Ectodermal cell (in vitro differentiated cells): ENCODE measurements around the gene PUS3.

Experiments used
- H3K27ac ChIP-seq: 2 replicates; pipeline ENCODE4 v1.7.0; 2013; ENCODE audit warnings: mild to moderate bottlenecking, low read depth, low read length; ENCODE audit not compliant: insufficient read depth, poor library complexity, severe bottlenecking
- H3K27me3 ChIP-seq: 2 replicates; pipeline ENCODE4 v1.7.0; 2013; ENCODE audit warnings: mild to moderate bottlenecking, low read length; ENCODE audit not compliant: insufficient read depth, control insufficient read depth, poor library complexity, severe bottlenecking
- H3K36me3 ChIP-seq: one replicate; pipeline ENCODE4 v1.7.0; 2013; ENCODE audit warnings: low read length; ENCODE audit not compliant: control insufficient read depth, insufficient read depth
- H3K4me1 ChIP-seq: one replicate; pipeline ENCODE4 v1.7.0; 2013; ENCODE audit warnings: low read length; ENCODE audit not compliant: control insufficient read depth, insufficient read depth
- H3K4me3 ChIP-seq: 2 replicates; pipeline ENCODE4 v1.7.0; 2013; ENCODE audit warnings: low read depth, low read length, control low read depth; ENCODE audit not compliant: insufficient read depth
- H3K9me3 ChIP-seq: 2 replicates; pipeline ENCODE4 v1.7.0; 2013; ENCODE audit warnings: mild to moderate bottlenecking, low read length, moderate library complexity; ENCODE audit not compliant: control insufficient read depth
- WGBS, 2 experiments: methylation state at CpG; one replicate each; pipeline ENCODE4 v1.1.7; 2013; ENCODE audit warnings: missing lambda C conversion rate in 2 of 2; 5-methylcytosine and 5-hydroxymethylcytosine counted together

Gene PUS3

GRCh38 chr11:125892071-125892470 is 10.9 kb downstream of the PUS3 start:
- Histone ChIP-seq H3K4me1 (no peaks in the 10 kb centered on the region), H3K4me3 (no peak overlapping the region), H3K9me3 (no peaks in the 10 kb centered on the region), H3K36me3 (peaks cover 12% of the 10 kb centered on the region), H3K27me3 (no peaks in the 10 kb centered on the region), H3K27ac (no peak overlapping the region)

DNA sequence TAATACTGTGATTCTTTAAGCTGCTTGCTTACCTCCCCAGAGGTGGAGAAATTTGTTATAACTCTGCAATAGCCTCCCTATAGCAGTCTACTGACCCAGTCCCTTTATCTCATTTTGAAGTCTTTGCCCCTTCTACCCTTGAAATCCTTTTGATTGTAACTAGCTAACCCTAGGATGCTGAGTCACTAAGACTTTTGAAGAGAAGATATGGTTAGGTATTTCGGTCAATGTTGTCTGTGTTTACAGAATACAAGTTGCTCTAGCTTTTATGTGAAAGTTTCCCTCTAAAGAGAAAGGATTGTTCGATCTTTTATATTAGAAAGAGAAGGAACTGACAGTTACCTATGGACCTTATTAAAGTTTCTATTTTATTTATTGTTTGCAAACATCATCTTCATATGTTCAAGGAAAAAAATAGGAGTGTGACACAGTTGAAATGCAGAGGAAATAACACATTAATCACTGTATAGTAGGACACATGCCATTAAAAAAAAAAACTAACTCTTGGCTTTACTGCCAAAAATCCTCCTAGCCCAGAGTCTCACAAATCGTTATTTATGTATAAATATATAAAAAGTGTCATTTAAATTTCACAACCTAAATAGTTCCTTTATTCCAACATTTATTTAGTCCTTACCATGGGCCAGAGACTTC is 12.4 kb downstream of the PUS3 start:
- Histone ChIP-seq H3K27ac (no peak overlapping the region), H3K4me1 (no peaks in the 10 kb centered on the region), H3K27me3 (no peaks in the 10 kb centered on the region), H3K4me3 (no peak overlapping the region), H3K36me3 (peaks cover 9% of the 10 kb centered on the region), H3K9me3 (no peaks in the 10 kb centered on the region)
- WGBS, 2 experiments = 79 to 99% methylated on average over 1 to 2 of the region's 3 CpGs

DNA sequence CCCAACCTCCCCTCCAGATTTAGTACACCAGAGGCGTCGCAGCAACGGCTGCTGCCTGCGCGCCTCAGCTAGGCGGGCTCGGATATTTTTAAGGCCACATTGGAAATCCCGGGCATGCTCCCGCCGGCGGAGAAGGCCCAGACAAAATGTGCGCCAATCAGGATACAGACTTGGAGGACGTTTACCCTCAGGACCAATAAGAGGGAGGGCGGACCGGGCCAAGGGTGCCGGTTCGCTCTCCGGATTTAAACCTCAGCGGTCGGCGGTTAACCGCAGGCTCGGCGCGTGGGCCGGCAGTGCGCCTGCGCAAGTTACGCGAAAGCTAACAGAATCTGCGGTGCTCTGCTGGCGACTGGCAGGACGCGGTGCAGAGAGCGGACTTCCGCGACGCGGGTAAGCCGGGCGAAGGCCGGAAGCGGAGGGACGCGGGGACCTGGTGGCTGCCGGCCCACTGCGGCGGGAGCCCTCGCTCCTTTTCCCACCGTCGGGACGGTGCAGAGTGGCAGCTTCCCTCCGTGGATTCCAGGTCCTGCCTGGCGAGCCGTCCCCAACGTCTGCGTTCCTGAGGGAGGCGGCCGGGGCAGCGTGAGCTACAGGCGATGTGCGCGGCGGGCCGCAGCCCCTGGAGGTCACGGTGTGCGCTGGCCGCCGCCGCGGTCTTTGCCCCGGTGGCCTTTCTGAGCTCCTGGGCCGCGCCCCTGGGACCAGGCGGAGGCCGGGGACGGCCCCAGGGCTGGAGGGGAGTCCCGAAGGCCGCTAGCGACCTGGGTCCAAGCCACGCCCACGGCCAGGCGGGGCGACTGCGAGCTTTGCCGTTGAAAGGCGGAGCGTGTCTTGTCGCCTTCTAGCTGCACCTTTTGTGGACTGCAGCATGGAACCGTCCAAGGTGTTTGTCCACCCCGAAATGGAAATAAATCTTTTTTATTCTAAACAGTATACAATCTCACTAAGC is 15.4 kb downstream of the PUS3 start, which contains the start of gene HYLS1:
Gene HYLS1 (plus strand): TSS at position 296 of the 952 bp plus-strand sequence. CDS start 11,701 bp downstream, outside the sequence.
- WGBS, 2 experiments = 8 to 9% methylated on average over 90 to 91 of the region's 91 CpGs
- H3K36me3 ChIP-seq = no peaks in the 10 kb centered on the region
- H3K9me3 ChIP-seq = no peaks in the 10 kb centered on the region
- peak within 1 kb of the TSS; percentile 67 for H3K27ac ChIP-seq
- H3K4me1 ChIP-seq = no peaks in the 10 kb centered on the region
- peak within 1 kb of the TSS; percentile 76 for H3K4me3 ChIP-seq
- no peaks in the 10 kb centered on the region for H3K27me3 ChIP-seq

DNA sequence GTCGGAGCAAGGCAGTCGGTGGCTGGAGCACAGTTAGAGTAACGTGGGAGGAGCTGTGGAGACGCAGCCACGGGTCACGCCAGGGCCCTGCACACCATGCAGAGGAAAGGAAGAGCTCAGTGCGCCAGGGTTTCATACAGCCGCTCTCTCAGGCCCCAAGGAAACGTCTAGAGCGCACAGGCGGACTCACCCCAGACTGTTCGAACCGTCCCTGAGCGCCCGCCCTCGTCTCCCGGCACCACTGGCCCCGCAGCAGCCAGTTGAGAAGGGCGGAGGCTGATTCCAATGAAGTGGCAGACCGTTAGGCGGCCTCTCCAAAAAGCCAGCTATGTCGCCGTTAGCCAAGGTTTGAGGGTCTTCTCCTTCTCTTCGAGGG is 16.0 kb downstream of the PUS3 start:
- 94 to 95% methylated on average over 24 of the region's 24 CpGs for WGBS, 2 experiments
- Histone ChIP-seq H3K27me3 (no peaks in the 10 kb centered on the region), H3K27ac (no peak overlapping the region), H3K4me1 (no peaks in the 10 kb centered on the region), H3K9me3 (no peaks in the 10 kb centered on the region), H3K4me3 (peak overlapping the region; percentile 76), H3K36me3 (no peaks in the 10 kb centered on the region)

GRCh38 chr11:125883375-125883774 is 19.6 kb downstream of the PUS3 start:
- Histone ChIP-seq H3K4me3 (no peak overlapping the region), H3K9me3 (no peaks in the 10 kb centered on the region), H3K27me3 (no peaks in the 10 kb centered on the region), H3K36me3 (no peaks in the 10 kb centered on the region), H3K4me1 (no peaks in the 10 kb centered on the region), H3K27ac (no peak overlapping the region)
- 82 to 84% methylated on average over 8 of the region's 8 CpGs for WGBS, 2 experiments

DNA sequence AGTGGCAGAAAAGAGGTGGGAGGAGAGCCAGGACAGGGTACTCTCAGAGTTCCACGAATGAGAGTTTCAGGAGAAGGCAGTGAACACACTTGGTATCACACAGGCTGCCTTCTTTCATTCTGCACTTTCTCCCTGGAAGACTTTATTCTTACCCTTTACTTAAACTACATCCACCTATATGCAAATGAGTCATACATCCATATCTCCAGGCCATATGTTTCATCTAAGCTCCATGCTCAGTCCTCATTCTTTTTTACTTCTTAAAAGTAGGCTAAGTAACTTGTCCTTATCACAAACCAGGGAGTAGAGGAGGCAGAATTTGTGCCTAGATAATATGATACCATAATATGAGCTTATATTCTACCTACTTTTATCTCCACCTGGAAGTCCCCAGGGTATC is 21.7 kb downstream of the PUS3 start:
- Histone ChIP-seq H3K4me3 (no peak overlapping the region), H3K4me1 (no peaks in the 10 kb centered on the region), H3K27ac (no peak overlapping the region), H3K36me3 (no peaks in the 10 kb centered on the region), H3K9me3 (no peaks in the 10 kb centered on the region), H3K27me3 (no peaks in the 10 kb centered on the region)
- 63 to 67% methylated on average over 1 of the region's 1 CpG for WGBS, 2 experiments

DNA sequence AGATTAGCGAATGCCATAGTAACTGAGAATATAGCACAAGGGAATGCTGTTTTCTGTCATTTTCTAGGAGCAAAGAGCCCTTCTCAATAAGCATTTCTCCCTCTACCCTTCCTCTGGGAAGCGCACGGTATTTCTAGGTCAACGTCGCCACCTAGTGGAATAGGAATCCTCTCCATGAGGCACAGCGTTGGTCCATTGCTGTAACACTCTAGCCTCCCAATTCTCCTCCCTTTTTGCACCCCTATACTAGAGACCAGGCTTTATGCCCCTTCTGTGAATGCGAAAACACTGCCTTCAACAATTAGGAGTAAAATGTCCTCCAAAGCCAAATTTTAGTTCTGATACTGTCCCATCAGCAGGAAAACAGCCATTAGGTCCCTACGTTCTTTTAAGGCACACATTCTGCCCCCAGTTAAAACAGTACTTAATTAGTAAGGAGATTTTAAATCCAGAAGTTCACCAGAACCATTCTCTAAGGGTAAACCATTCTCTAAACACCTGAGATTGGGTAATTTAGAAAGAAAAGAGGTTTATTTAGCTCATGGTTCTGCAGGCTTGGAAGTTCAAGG is 28.4 kb downstream of the PUS3 start:
- no peaks in the 10 kb centered on the region for H3K9me3 ChIP-seq
- H3K36me3 ChIP-seq = no peaks in the 10 kb centered on the region
- H3K4me1 ChIP-seq = no peaks in the 10 kb centered on the region
- H3K4me3 ChIP-seq = no peak overlapping the region
- no peaks in the 10 kb centered on the region for H3K27me3 ChIP-seq
- 14% methylated on average over 8 of the region's 8 CpGs for WGBS, 2 experiments
- H3K27ac ChIP-seq = no peak overlapping the region

DNA sequence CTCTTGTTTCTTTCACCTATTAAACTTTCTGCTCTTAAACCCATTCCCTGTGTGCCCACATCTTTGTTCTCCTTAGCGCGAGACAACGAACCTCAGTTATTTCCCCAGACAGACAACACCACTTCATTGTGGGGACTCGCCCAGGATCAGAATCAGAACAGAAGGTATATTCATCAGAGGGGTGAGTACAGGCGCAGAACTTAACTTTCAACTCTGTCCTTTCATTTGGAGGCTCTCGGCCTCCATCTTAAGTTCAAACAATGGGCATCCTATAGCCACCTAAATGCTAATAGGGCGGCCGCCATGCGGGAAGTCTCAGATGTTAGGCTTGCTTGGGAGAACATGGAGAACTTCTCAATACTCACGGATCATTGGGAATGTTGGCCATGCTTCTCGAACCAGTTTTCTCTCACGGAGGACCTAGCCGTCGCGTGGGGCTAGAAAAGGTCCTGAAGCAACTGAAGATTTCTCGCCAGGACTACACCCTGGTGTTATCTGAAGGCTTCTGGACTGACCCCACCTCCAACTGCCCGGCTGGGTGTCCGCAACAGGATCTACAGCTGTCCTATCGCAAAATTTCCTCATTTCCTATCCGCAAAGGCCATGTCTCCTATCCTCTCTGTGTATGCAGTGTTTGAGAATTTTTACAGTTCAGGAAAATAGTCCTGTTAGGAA is 29.0 kb downstream of the PUS3 start:
- no peaks in the 10 kb centered on the region for H3K9me3 ChIP-seq
- 92 to 96% methylated on average over 17 to 19 of the region's 20 CpGs for WGBS, 2 experiments
- H3K27ac ChIP-seq = no peak overlapping the region
- no peak overlapping the region for H3K4me3 ChIP-seq
- no peaks in the 10 kb centered on the region for H3K27me3 ChIP-seq
- no peaks in the 10 kb centered on the region for H3K4me1 ChIP-seq
- no peaks in the 10 kb centered on the region for H3K36me3 ChIP-seq

- H3K4me3 ChIP-seq = no peak overlapping the region
- no peak overlapping the region for H3K27ac ChIP-seq
- no peaks in the 10 kb centered on the region for H3K9me3 ChIP-seq
- no peaks in the 10 kb centered on the region for H3K27me3 ChIP-seq
- H3K4me1 ChIP-seq = no peaks in the 10 kb centered on the region
- no peaks in the 10 kb centered on the region for H3K36me3 ChIP-seq
Measured at GRCh38 chr11:125872138-125872491, 30.9 kb downstream of the PUS3 start.
